ENCODE data around the gene SF3B3. TPM values are rescaled to one million over a fixed set of nuclear protein-coding genes. Genes with fewer than 3 reads are reported as not detected.

The SF3B3 gene
- total RNA-seq (2022; extraction: Qiagen RNA extraction): 137 to 205 TPM (median 200 TPM) in 5 replicates

DNA sequence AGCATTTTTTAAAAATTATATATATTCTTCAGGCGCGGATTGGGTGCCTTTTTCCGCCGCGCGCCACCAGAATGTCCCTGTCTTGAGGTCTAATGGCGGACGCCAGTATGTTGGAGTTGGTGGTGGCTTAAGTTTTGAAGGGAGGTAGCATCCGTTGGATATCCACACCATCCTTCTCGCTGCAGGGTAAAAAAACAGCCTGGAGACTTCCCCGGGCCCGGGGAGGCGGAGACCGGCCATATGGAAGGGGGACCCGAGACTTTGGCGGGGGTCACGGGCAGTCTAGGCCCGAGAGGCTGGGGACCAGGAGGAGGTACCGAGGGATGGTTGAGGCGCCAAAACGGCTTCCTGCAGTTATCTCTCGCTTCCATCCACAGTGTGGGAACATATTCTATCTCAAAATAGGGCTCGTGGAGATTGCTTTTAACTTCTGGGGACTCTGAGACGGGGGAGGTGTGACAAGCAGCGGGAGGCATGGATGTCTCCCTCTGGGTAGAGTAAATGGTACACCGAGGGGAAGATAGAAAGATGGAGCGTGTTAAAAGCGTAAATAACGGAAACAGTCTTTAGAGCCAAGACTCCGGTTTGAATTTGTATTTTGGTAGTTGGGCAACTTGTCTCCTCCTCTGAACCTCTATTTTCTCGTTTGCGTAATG, at the start of gene SF3B3:
SF3B3 (plus strand) TSS at position 74 of the 656 bp plus-strand sequence. CDS start 2,841 bp downstream, outside the sequence.

DNA sequence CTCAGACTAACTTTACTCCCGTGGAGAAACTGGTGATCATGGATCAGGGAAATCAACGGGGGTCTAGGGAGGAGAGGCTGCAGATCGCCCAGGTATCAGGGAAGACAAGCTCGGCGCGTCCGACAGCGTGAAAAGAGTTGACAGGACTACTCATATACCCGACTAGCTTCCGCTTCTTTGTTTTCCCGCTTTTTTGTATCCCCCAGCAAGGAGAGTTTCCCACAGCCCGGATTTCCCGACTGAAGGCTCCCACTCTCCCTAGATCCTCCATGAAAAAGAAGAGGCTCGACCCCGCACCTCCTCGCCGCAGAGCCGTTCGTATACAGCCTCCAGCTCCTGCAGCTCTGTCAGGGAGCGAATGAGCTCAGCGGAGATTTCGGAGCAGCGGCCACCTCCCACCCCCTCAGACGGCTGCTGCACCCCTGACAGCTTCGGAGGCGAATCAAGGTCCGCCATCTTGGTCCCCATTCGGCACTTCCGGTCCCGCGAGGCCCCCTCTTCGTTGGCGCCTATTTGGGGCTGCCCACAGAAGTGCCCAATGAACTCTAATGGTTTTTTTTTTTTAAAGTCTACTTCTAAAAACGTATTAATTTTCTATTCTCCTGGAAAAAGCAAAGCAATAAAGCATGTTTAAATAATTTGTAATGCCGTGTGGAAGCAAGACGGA, 407 bp upstream of the SF3B3 start, which contains the start of gene COG4:
COG4 (minus strand) TSS at position 479 of the 667 bp plus-strand sequence; CDS start at position 468, 11 bp downstream.

Other genes with a start within 250 kb of the SF3B3 start
- 92.0 to 102 TPM (median 99.2 TPM) in 5 replicates for gene AARS1, start 234.3 kb upstream of the SF3B3 start, total RNA-seq (2022; extraction: Qiagen RNA extraction)
- 28.0 to 33.6 TPM (median 29.5 TPM) in 5 replicates for gene DDX19B, start 224.6 kb upstream of the SF3B3 start, total RNA-seq (2022; extraction: Qiagen RNA extraction)
- 38.1 to 41.1 TPM (median 40.1 TPM) in 5 replicates for gene DDX19A, start 176.9 kb upstream of the SF3B3 start, total RNA-seq (2022; extraction: Qiagen RNA extraction)
- gene ST3GAL2, start 84.7 kb upstream of the SF3B3 start, total RNA-seq (2022; extraction: Qiagen RNA extraction): 18.8 to 25.0 TPM (median 24.7 TPM) in 5 replicates
- gene FCSK, start 69.2 kb upstream of the SF3B3 start, total RNA-seq (2022; extraction: Qiagen RNA extraction): 4.6 to 6.0 TPM (median 5.5 TPM) in 5 replicates
- gene COG4, start 262 bp upstream of the SF3B3 start, total RNA-seq (2022; extraction: Qiagen RNA extraction): 28.0 to 32.9 TPM (median 31.7 TPM) in 5 replicates
- gene IL34, start 122.7 kb downstream of the SF3B3 start, total RNA-seq (2022; extraction: Qiagen RNA extraction): 0.48 to 1.1 TPM (median 0.72 TPM) in 5 replicates
- gene MTSS2, start 162.2 kb downstream of the SF3B3 start, total RNA-seq (2022; extraction: Qiagen RNA extraction): 36.5 to 58.7 TPM (median 57.6 TPM) in 5 replicates